NCI-H1694 treated with DMSO at 0.1 percent for 48 hours (cell line): Measurements from ENCODE around the gene TRUB1.
A peak's percentile ranks its signal among the peaks of the same experiment; 100 is the strongest.
"Not testable (repeated sequence)": the region's sequence is repeated elsewhere in the genome, so short reads cannot be mapped to it uniquely, and the experiment has no call there.

Experiments used
- DNase-seq: peaks from one replicate; lab custom pipeline; 2025; lab: John Stamatoyannopoulos, UW

The TRUB1 gene

GRCh38 chr10:114937962-114938855 lies at the start of gene TRUB1:
TRUB1 (plus strand) TSS chr10:114938195; CDS start chr10:114938254, 59 bp downstream.
- DNase-seq = peak; percentile 70

GRCh38 chr10:114893251-114893650 lies 44.7 kb upstream of the TRUB1 start:
- no peak for DNase-seq

GRCh38 chr10:114894911-114895310 lies 43.1 kb upstream of the TRUB1 start:
- DNase-seq = no peak

GRCh38 chr10:114897011-114897410 lies 41.0 kb upstream of the TRUB1 start:
- DNase-seq = not testable (repeated sequence)

GRCh38 chr10:114897593-114897992 lies 40.4 kb upstream of the TRUB1 start:
- DNase-seq = no peak

- no peak for DNase-seq
Measured at GRCh38 chr10:114899982-114900381, 38.0 kb upstream of the TRUB1 start.

GRCh38 chr10:114900658-114901057 lies 37.3 kb upstream of the TRUB1 start:
- DNase-seq = no peak

GRCh38 chr10:114902151-114902550 lies 35.8 kb upstream of the TRUB1 start:
- no peak for DNase-seq

- no peak for DNase-seq
Measured at GRCh38 chr10:114905450-114905849, 32.5 kb upstream of the TRUB1 start.

- no peak for DNase-seq
Measured at GRCh38 chr10:114906981-114907380, 31.0 kb upstream of the TRUB1 start.

GRCh38 chr10:114908896-114909295 lies 29.1 kb upstream of the TRUB1 start:
- DNase-seq = no peak

GRCh38 chr10:114911052-114911711 lies 26.8 kb upstream of the TRUB1 start:
- DNase-seq = no peak

- DNase-seq = no peak
Measured at GRCh38 chr10:114911801-114912469, 26.1 kb upstream of the TRUB1 start.

- DNase-seq = no peak
Measured at GRCh38 chr10:114912470-114912859, 25.5 kb upstream of the TRUB1 start.

- no peak for DNase-seq
Measured at GRCh38 chr10:114914560-114914959, 23.4 kb upstream of the TRUB1 start.

GRCh38 chr10:114915294-114915693 lies 22.7 kb upstream of the TRUB1 start:
- no peak for DNase-seq

GRCh38 chr10:114916653-114917052 lies 21.3 kb upstream of the TRUB1 start:
- DNase-seq = no peak

- DNase-seq = no peak
Measured at GRCh38 chr10:114917459-114917858, 20.5 kb upstream of the TRUB1 start.

- DNase-seq = no peak
Measured at GRCh38 chr10:114917927-114918672, 19.9 kb upstream of the TRUB1 start.

GRCh38 chr10:114920459-114920858 lies 17.5 kb upstream of the TRUB1 start:
- DNase-seq = no peak

GRCh38 chr10:114922003-114922402 lies 16.0 kb upstream of the TRUB1 start:
- DNase-seq = no peak

- DNase-seq = no peak
Measured at GRCh38 chr10:114923551-114923950, 14.4 kb upstream of the TRUB1 start.
